Measurements from ENCODE around the gene PKLR. TPM values are rescaled to one million over a fixed set of nuclear protein-coding genes. Genes with fewer than 3 reads are reported as not detected.
A peak's percentile ranks its signal among the peaks of the same experiment; 100 is the strongest.
"Not testable (repeated sequence)": the region's sequence is repeated elsewhere in the genome, so short reads cannot be mapped to it uniquely, and the experiment has no call there.

Gene PKLR
- total RNA-seq, 2 donors from 2014 or later = not detected

GRCh38 chr1:155293086-155293749 is 8.0 kb downstream of the PKLR start:
- ATAC-seq (replicated peaks in 1 of 2) (no peak), DNase-seq (no peak)
- Mint-ChIP-seq H3K27me3 (ENCODE audit: low read depth) (peaks cover 34% of the 10 kb centered on the region), H3K4me1 (ENCODE audit: low read depth) (peaks cover 7% of the 10 kb centered on the region), H3K9me3 (no peaks in the 10 kb centered on the region), H3K27ac (no peak overlapping the region), H3K36me3 (ENCODE audit: insufficient read depth in 2 of 2) (no peaks in the 10 kb centered on the region), H3K4me3 (no peak overlapping the region)

- not testable (repeated sequence) for H3K9me3 Mint-ChIP-seq
Observed at GRCh38 chr1:155291006-155291405, 10.2 kb downstream of the PKLR start.

GRCh38 chr1:155287987-155288543 is 13.2 kb downstream of the PKLR start:
- DNase-seq = no peak

More at GRCh38 chr1:155291006-155291405, 10.2 kb downstream of the PKLR start:
- peaks cover 18% of the 10 kb centered on the region for H3K27me3 Mint-ChIP-seq (ENCODE audit: low read depth)
- DNase-seq; H3K27ac Mint-ChIP-seq; H3K36me3 Mint-ChIP-seq (ENCODE audit: insufficient read depth in 2 of 2); ATAC-seq (replicated peaks in 1 of 2); H3K4me1 Mint-ChIP-seq (ENCODE audit: low read depth); H3K4me3 Mint-ChIP-seq: not testable (repeated sequence)

GRCh38 chr1:155286544-155286943 is 14.7 kb downstream of the PKLR start:
- H3K27ac Mint-ChIP-seq = no peak overlapping the region
- H3K36me3 Mint-ChIP-seq (ENCODE audit: insufficient read depth in 2 of 2) = no peaks in the 10 kb centered on the region
- H3K4me3 Mint-ChIP-seq = no peak overlapping the region
- ATAC-seq (replicated peaks in 1 of 2) (no peak), DNase-seq (no peak)
- no peaks in the 10 kb centered on the region for H3K9me3 Mint-ChIP-seq
- H3K27me3 Mint-ChIP-seq (ENCODE audit: low read depth) = no peaks in the 10 kb centered on the region
- no peaks in the 10 kb centered on the region for H3K4me1 Mint-ChIP-seq (ENCODE audit: low read depth)

More at GRCh38 chr1:155287987-155288543, 13.2 kb downstream of the PKLR start:
- Mint-ChIP-seq H3K36me3 (ENCODE audit: insufficient read depth in 2 of 2) (no peaks in the 10 kb centered on the region), H3K27me3 (ENCODE audit: low read depth) (no peaks in the 10 kb centered on the region), H3K4me1 (ENCODE audit: low read depth) (no peaks in the 10 kb centered on the region), H3K27ac (no peak overlapping the region), H3K4me3 (no peak overlapping the region), H3K9me3 (no peaks in the 10 kb centered on the region)
- no peak for ATAC-seq (replicated peaks in 1 of 2)

GRCh38 chr1:155285631-155286044 is 15.6 kb downstream of the PKLR start:
- ATAC-seq (replicated peaks in 1 of 2) = no peak
- H3K36me3 Mint-ChIP-seq (ENCODE audit: insufficient read depth in 2 of 2) = no peaks in the 10 kb centered on the region
- no peak for DNase-seq
- no peak overlapping the region for H3K27ac Mint-ChIP-seq
- H3K4me3 Mint-ChIP-seq = no peak overlapping the region
- no peaks in the 10 kb centered on the region for H3K27me3 Mint-ChIP-seq (ENCODE audit: low read depth)
- H3K9me3 Mint-ChIP-seq = no peaks in the 10 kb centered on the region
- H3K4me1 Mint-ChIP-seq (ENCODE audit: low read depth) = no peaks in the 10 kb centered on the region

- no peak overlapping the region for H3K27ac Mint-ChIP-seq
Observed at GRCh38 chr1:155285063-155285462, 16.2 kb downstream of the PKLR start.

GRCh38 chr1:155284476-155284875 is 16.8 kb downstream of the PKLR start:
- Mint-ChIP-seq H3K9me3 (no peaks in the 10 kb centered on the region), H3K4me1 (ENCODE audit: low read depth) (peaks cover 2% of the 10 kb centered on the region), H3K4me3 (no peak overlapping the region), H3K36me3 (ENCODE audit: insufficient read depth in 2 of 2) (no peaks in the 10 kb centered on the region), H3K27ac (no peak overlapping the region), H3K27me3 (ENCODE audit: low read depth) (no peaks in the 10 kb centered on the region)
- DNase-seq (no peak), ATAC-seq (replicated peaks in 1 of 2) (no peak)

More at GRCh38 chr1:155285063-155285462, 16.2 kb downstream of the PKLR start:
- Mint-ChIP-seq H3K4me1 (ENCODE audit: low read depth) (no peaks in the 10 kb centered on the region), H3K27me3 (ENCODE audit: low read depth) (no peaks in the 10 kb centered on the region), H3K9me3 (no peaks in the 10 kb centered on the region), H3K4me3 (no peak overlapping the region), H3K36me3 (ENCODE audit: insufficient read depth in 2 of 2) (no peaks in the 10 kb centered on the region)
- DNase-seq = no peak
- ATAC-seq (replicated peaks in 1 of 2) = no peak

GRCh38 chr1:155282488-155283091 is 18.6 kb downstream of the PKLR start:
- Mint-ChIP-seq H3K27ac (no peak overlapping the region), H3K9me3 (no peaks in the 10 kb centered on the region), H3K4me1 (ENCODE audit: low read depth) (peaks cover 15% of the 10 kb centered on the region), H3K27me3 (ENCODE audit: low read depth) (no peaks in the 10 kb centered on the region), H3K36me3 (ENCODE audit: insufficient read depth in 2 of 2) (no peaks in the 10 kb centered on the region), H3K4me3 (no peak overlapping the region)
- DNase-seq (no peak), ATAC-seq (replicated peaks in 1 of 2) (no peak)

GRCh38 chr1:155279268-155279667 is 22.0 kb downstream of the PKLR start:
- Mint-ChIP-seq H3K4me1 (ENCODE audit: low read depth) (peaks cover 33% of the 10 kb centered on the region), H3K27me3 (ENCODE audit: low read depth) (no peaks in the 10 kb centered on the region), H3K27ac (no peak overlapping the region), H3K9me3 (no peaks in the 10 kb centered on the region), H3K36me3 (ENCODE audit: insufficient read depth in 2 of 2) (no peaks in the 10 kb centered on the region), H3K4me3 (no peak overlapping the region)
- ATAC-seq (replicated peaks in 1 of 2) = no peak
- no peak for DNase-seq

GRCh38 chr1:155278689-155279160 is 22.5 kb downstream of the PKLR start:
- no peaks in the 10 kb centered on the region for H3K27me3 Mint-ChIP-seq (ENCODE audit: low read depth)
- no peak for ATAC-seq (replicated peaks in 1 of 2)
- peaks cover 36% of the 10 kb centered on the region for H3K4me1 Mint-ChIP-seq (ENCODE audit: low read depth)
- no peak for DNase-seq
- H3K9me3 Mint-ChIP-seq = no peaks in the 10 kb centered on the region
- H3K36me3 Mint-ChIP-seq (ENCODE audit: insufficient read depth in 2 of 2) = no peaks in the 10 kb centered on the region
- H3K4me3 Mint-ChIP-seq = peak overlapping the region; percentile 32 to 83
- H3K27ac Mint-ChIP-seq = no peak overlapping the region

- Mint-ChIP-seq H3K4me1 (ENCODE audit: low read depth) (peaks cover 40% of the 10 kb centered on the region), H3K4me3 (peak overlapping the region; percentile 69 to 83), H3K36me3 (ENCODE audit: insufficient read depth in 2 of 2) (peaks cover 0 to 1% of the 10 kb centered on the region in 2 donors), H3K27me3 (ENCODE audit: low read depth) (no peaks in the 10 kb centered on the region), H3K9me3 (no peaks in the 10 kb centered on the region), H3K27ac (no peak overlapping the region)
- DNase-seq (peak; percentile 79 to 85), ATAC-seq (replicated peaks in 1 of 2) (peak; percentile 42 to 47)
Observed at GRCh38 chr1:155277902-155278688, 23.1 kb downstream of the PKLR start.

GRCh38 chr1:155277070-155277901 is 24.0 kb downstream of the PKLR start, which contains the start of gene HCN3:
Gene HCN3 (plus strand): TSS chr1:155277463. CDS start chr1:155277591, 128 bp downstream.
- H3K4me3 Mint-ChIP-seq = peak within 1 kb of the TSS; percentile 69 to 83
- no peaks in the 10 kb centered on the region for H3K27me3 Mint-ChIP-seq (ENCODE audit: low read depth)
- DNase-seq = peak; percentile 94 to 95
- H3K27ac Mint-ChIP-seq = peak within 1 kb of the TSS; percentile 39
- peaks cover 5 to 7% of the 10 kb centered on the region in 2 donors for H3K36me3 Mint-ChIP-seq (ENCODE audit: insufficient read depth in 2 of 2)
- peaks cover 41% of the 10 kb centered on the region for H3K4me1 Mint-ChIP-seq (ENCODE audit: low read depth)
- no peaks in the 10 kb centered on the region for H3K9me3 Mint-ChIP-seq
- peak; percentile 59 to 62 for ATAC-seq (replicated peaks in 1 of 2)
